Psoas muscle (tissue), 8 donors: ENCODE results near the gene CIAO2B. TPM values are rescaled to one million over a fixed set of nuclear protein-coding genes. Genes with fewer than 3 reads are reported as not detected.
"Not testable (repeated sequence)": the region's sequence is repeated elsewhere in the genome, so short reads cannot be mapped to it uniquely, and the experiment has no call there.

Experiments
- ATAC-seq, 4 donors: fragments of 200-7000 bp; cut with Tn5 transposase; one replicate each; pipeline ENCODE4 v1.9.1; 2020; ENCODE audit warnings: moderate library complexity in 3 of 4, mild to moderate bottlenecking in 2 of 4
- DNase-seq, 2 donors: peaks; one replicate each; pipeline ENCODE4 v3.0.0-alpha.2; 2020
- H3K27ac ChIP-seq: fragments of 200-600 bp; one replicate; pipeline ENCODE4 v1.8.0; 2022
- H3K27me3 ChIP-seq, 3 donors: fragments of 200-600 bp in 1 of 3; one replicate each; pipeline versions ENCODE4 v1.6.1 to v1.8.0; 2013 to 2022; ENCODE audit warnings: low read length in 2 of 3, mild to moderate bottlenecking in 2 of 3, moderate library complexity in 1 of 3; ENCODE audit not compliant: insufficient read depth in 3 of 3
- H3K36me3 ChIP-seq, 2 donors: fragments of 200-600 bp in 1 of 2; one replicate each; pipeline versions ENCODE4 v1.6.1 to v1.8.0; 2013 to 2022; ENCODE audit warnings: low read depth in 1 of 2, mild to moderate bottlenecking in 1 of 2, moderate library complexity in 1 of 2; ENCODE audit not compliant: insufficient read depth in 1 of 2
- H3K4me1 ChIP-seq: fragments of 200-600 bp; one replicate; pipeline ENCODE4 v1.8.0; 2022
- H3K4me3 ChIP-seq: fragments of 200-600 bp; one replicate; pipeline ENCODE4 v1.8.0; 2022; ENCODE audit warnings: mild to moderate bottlenecking
- H3K9me3 ChIP-seq: fragments of 200-600 bp; one replicate; pipeline ENCODE4 v1.8.0; 2022
- WGBS, 3 donors: extraction: QIAGEN DNeasy Blood & Tissue Kit; methylation state at CpG; one replicate each; pipeline versions ENCODE4 v1.1.6 to v1.1.7; 2013; 5-methylcytosine and 5-hydroxymethylcytosine counted together
- intact Hi-C, 2 donors: fragments of 100-400 bp; cut with DNase I; formaldehyde crosslinking; loops; one replicate each; pipeline versions ENCODE4 v1.11.0 to v1.14.2; 2022
- polyA plus RNA-seq, 3 donors: library from polyadenylated mRNA; stranded (reverse); fragments of 200-250 nt; gene quantifications; one replicate each; pipeline ENCODE4 v1.2.3, GENCODE V29; 2013
- total RNA-seq, 4 donors: library from RNA; stranded (reverse); fragmentation: NEBNext Ultra II Directional in 2 of 4; extraction: Animal tissue kit (Norgen Biotek cat#: 25700) in 2 of 4; gene quantifications; one replicate each; pipeline versions ENCODE4 v1.2.1 to v1.2.4, GENCODE V29; 2021 to 2023
- TF ChIP-seq, protein P1 (sequence below): fragments of 200-600 bp; IDR thresholded peaks from one replicate; pipeline ENCODE4 v1.8.0; 2022; ENCODE audit warnings: antibody characterized with exemption
- donor health status: healthy with polysubstance abuse.
- donor health status: DM: no; HTN: no; CAD: no; lungs with moderate emphysema.
- donor health status: Bipolar disorder and iron deficiency.
- donor health status: healthy.
- donor health status: DM: yes; HTN: yes; CAD: no.
- donor health status: DM: no; HTN: no; CAD: no.
- donor health status: DM: no; HTN: no; CAD: no.
- donor health status: DM: yes; HTN: yes; CAD: no.

CIAO2B gene
- total and polyA plus RNA-seq, 7 donors = 145 to 818 (median 346) TPM

- intact Hi-C loops = loop anchor here (1.0 to 5.0 kb wide), 4 partner anchors 126 to 209 kb away; partner anchors contain the start of genes FBXL8 (in 1 of the 2) and TRADD (in 1 of the 2)
- Histone ChIP-seq H3K4me1 (no peaks in the 10 kb centered on the region), H3K36me3 (peaks cover 0 to 24% of the 10 kb centered on the region in 2 donors), H3K4me3 (no peak overlapping the region), H3K9me3 (no peaks in the 10 kb centered on the region), H3K27me3 (no peaks in the 10 kb centered on the region), H3K27ac (no peak overlapping the region)
- no peak for DNase-seq
- TF ChIP-seq, protein P1, sequence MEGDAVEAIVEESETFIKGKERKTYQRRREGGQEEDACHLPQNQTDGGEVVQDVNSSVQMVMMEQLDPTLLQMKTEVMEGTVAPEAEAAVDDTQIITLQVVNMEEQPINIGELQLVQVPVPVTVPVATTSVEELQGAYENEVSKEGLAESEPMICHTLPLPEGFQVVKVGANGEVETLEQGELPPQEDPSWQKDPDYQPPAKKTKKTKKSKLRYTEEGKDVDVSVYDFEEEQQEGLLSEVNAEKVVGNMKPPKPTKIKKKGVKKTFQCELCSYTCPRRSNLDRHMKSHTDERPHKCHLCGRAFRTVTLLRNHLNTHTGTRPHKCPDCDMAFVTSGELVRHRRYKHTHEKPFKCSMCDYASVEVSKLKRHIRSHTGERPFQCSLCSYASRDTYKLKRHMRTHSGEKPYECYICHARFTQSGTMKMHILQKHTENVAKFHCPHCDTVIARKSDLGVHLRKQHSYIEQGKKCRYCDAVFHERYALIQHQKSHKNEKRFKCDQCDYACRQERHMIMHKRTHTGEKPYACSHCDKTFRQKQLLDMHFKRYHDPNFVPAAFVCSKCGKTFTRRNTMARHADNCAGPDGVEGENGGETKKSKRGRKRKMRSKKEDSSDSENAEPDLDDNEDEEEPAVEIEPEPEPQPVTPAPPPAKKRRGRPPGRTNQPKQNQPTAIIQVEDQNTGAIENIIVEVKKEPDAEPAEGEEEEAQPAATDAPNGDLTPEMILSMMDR = no peak
- 45 to 52% (median 47%) methylated on average over 13 of the region's 13 CpGs for WGBS, 3 donors
- peak in 3 of 4 donors; percentile 2 to 8 (median 4) for ATAC-seq
These were observed 42.5 kb upstream of the CIAO2B start for GRCh38 chr16:66976746-66977145.

- Histone ChIP-seq H3K36me3 (peaks cover 0 to 35% of the 10 kb centered on the region in 2 donors), H3K27ac (no peak overlapping the region), H3K4me1 (no peaks in the 10 kb centered on the region), H3K4me3 (no peak overlapping the region), H3K27me3 (no peaks in the 10 kb centered on the region), H3K9me3 (no peaks in the 10 kb centered on the region)
- intact Hi-C loops = loop anchor here in 1 of 2 donors (5.0 kb wide), 2 partner anchors 127 to 182 kb away; partner anchors contain the start of genes FBXL8 and TRADD
- DNase-seq (peak in 1 of 2 donors; percentile 13), ATAC-seq (no peak)
- WGBS, 3 donors = 83 to 87% (median 85%) methylated on average over 14 of the region's 14 CpGs
- TF ChIP-seq, protein P1 = no peak
These were observed 41.2 kb upstream of the CIAO2B start for GRCh38 chr16:66975302-66975893.

DNA sequence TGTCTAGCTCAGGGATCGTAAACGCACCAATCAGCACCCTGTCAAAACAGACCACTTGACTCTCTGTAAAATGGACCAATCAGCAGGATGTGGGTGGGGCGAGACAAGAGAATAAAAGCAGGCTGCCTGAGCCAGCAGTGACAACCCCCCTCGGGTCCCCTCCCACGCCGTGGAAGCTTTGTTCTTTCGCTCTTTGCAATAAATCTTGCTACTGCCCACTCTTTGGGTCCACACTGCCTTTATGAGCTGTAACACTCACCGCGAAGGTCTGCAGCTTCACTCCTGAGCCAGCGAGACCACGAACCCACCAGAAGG, 40.7 kb upstream of the CIAO2B start:
- intact Hi-C loops = loop anchor here in 1 of 2 donors (5.0 kb wide), 2 partner anchors 127 to 182 kb away; partner anchors contain the start of genes FBXL8 and TRADD
- H3K27me3 ChIP-seq, ATAC-seq, H3K9me3 ChIP-seq, H3K4me1 ChIP-seq, H3K27ac ChIP-seq, H3K4me3 ChIP-seq: not testable (repeated sequence)
- peak in 1 of 2 donors; percentile 18 for DNase-seq
- H3K36me3 ChIP-seq = peaks cover 0 to 40% of the 10 kb centered on the region in 2 donors
- WGBS, 3 donors = 58 to 63% (median 59%) methylated on average over 11 of the region's 11 CpGs

- ATAC-seq, H3K4me3 ChIP-seq, H3K27me3 ChIP-seq, intact Hi-C loops, H3K27ac ChIP-seq, H3K9me3 ChIP-seq, H3K4me1 ChIP-seq: not testable (repeated sequence)
- DNase-seq = peak in 1 of 2 donors; percentile 26
- WGBS, 3 donors = 71 to 80% (median 73%) methylated on average over 25 to 32 of the region's 32 CpGs
- peaks cover 0 to 44% of the 10 kb centered on the region in 2 donors for H3K36me3 ChIP-seq
These were observed 40.1 kb upstream of the CIAO2B start for GRCh38 chr16:66974156-66974931.

- TF ChIP-seq, protein P1 = no peak
- no peaks in the 10 kb centered on the region for H3K4me1 ChIP-seq
- no peak for DNase-seq
- no peaks in the 10 kb centered on the region for H3K9me3 ChIP-seq
- WGBS, 3 donors = 78 to 95% (median 79%) methylated on average over 4 to 6 of the region's 6 CpGs
- no peak for ATAC-seq
- H3K27ac ChIP-seq = no peak overlapping the region
- intact Hi-C loops = no loop called here
- H3K4me3 ChIP-seq = no peak overlapping the region
- H3K36me3 ChIP-seq = peaks cover 0 to 50% of the 10 kb centered on the region in 2 donors
- no peaks in the 10 kb centered on the region for H3K27me3 ChIP-seq
These were observed 39.5 kb upstream of the CIAO2B start for GRCh38 chr16:66973716-66974115.
